Ovary (tissue), 3 donors: ENCODE measurements around the gene PLEKHA5.

Source experiments
- CTCF ChIP-seq, 3 donors: fragments of 450-650 bp in 2 of 3; fragments of 200-600 bp in 1 of 3; IDR thresholded peaks; one replicate each; pipeline versions ENCODE4 v1.5.1 to v1.8.0; 2016 to 2022; ENCODE audit warnings: antibody characterized with exemption in 3 of 3, mild to moderate bottlenecking in 1 of 3
- EP300 ChIP-seq: sonication (generic); formaldehyde crosslinking; IDR thresholded peaks from one replicate; pipeline ENCODE4 v1.6.1; 2017; ENCODE audit warnings: antibody characterized with exemption
- POLR2A ChIP-seq: fragments of 450-650 bp; IDR thresholded peaks from one replicate; pipeline ENCODE4 v1.6.1; 2017; ENCODE audit warnings: antibody characterized with exemption, mild to moderate bottlenecking, moderate library complexity
- donor health status: DM: no; HTN: no; CAD: no.

- TF ChIP-seq CTCF (IDR thresholded peaks at IDR 0.05) (no peak), POLR2A (no peak), EP300 (no peak)
These were observed 53.7 kb downstream of the PLEKHA5 start for GRCh38 chr12:19183121-19183838.
